SK-N-SH (cell line): Measurements from ENCODE around the gene DNAH3. TPM values are rescaled to one million over a fixed set of nuclear protein-coding genes. Genes with fewer than 3 reads are reported as not detected.
"Not testable (repeated sequence)": the region's sequence is repeated elsewhere in the genome, so short reads cannot be mapped to it uniquely, and the experiment has no call there.

Source experiments
- CTCF ChIA-PET: fragments of 300-600, 350-600 bp; formaldehyde crosslinking; extraction: SDS; loops from one replicate; lab custom pipeline; 2021; lab: Yijun Ruan, JAX
- POLR2A ChIA-PET: fragments of 350-600 bp; sonication (Branson Sonifier 250); formaldehyde crosslinking; extraction: SDS; loops from one replicate; lab custom pipeline; 2020; ENCODE audit warnings: antibody characterized with exemption, inconsistent platforms; lab: Yijun Ruan, JAX
- DNase-seq: peaks from one replicate; pipeline ENCODE4 v3.0.0; 2012
- H2AFZ ChIP-seq: fragments of 200-600 bp; sonication (generic); 2 replicates; pipeline ENCODE4 v1.8.1; 2016; ENCODE audit warnings: antibody characterized with exemption, mild to moderate bottlenecking, low read depth
- H3F3A ChIP-seq: fragments of 200-600 bp; sonication (generic); replicated peaks from 2 replicates; pipeline ENCODE3; 2016; ENCODE audit warnings: antibody characterized with exemption, mild to moderate bottlenecking; ENCODE audit not compliant: insufficient read depth
- H3K27ac ChIP-seq, 2 experiments: fragments of 200-500 bp in 1 of 2; fragments of 200-600 bp in 1 of 2; sonication (Bioruptor generic) in 1 of 2; sonication (generic), shearing (Covaris generic) in 1 of 2; 2 replicates each; pipeline versions ENCODE4 v1.5.1 to v1.6.1; 2014 to 2016; ENCODE audit warnings: low read depth in 2 of 2, inconsistent platforms in 1 of 2, low read length in 1 of 2, mild to moderate bottlenecking in 1 of 2, mixed read lengths in 1 of 2
- H3K27me3 ChIP-seq: fragments of 200-600 bp; sonication (generic), shearing (Covaris generic); 2 replicates; pipeline ENCODE4 v1.6.1; 2016; ENCODE audit warnings: mixed run types; ENCODE audit not compliant: insufficient read depth
- H3K36me3 ChIP-seq, 2 experiments: fragments of 200-500 bp in 1 of 2; fragments of 200-600 bp in 1 of 2; sonication (Bioruptor generic) in 1 of 2; sonication (generic) in 1 of 2; replicated peaks in 1 of 2; 2 replicates each; pipeline versions ENCODE3 to v1.5.1; 2014 to 2016; ENCODE audit warnings: low read length in 1 of 2, mild to moderate bottlenecking in 1 of 2; ENCODE audit not compliant: insufficient read depth in 2 of 2, control insufficient read depth in 1 of 2
- H3K4me1 ChIP-seq, 2 experiments: fragments of 200-500 bp in 1 of 2; fragments of 200-600 bp in 1 of 2; sonication (Bioruptor generic) in 1 of 2; sonication (generic), shearing (Covaris generic) in 1 of 2; 2 replicates each; pipeline versions ENCODE4 v1.5.1 to v1.6.1; 2014 to 2016; ENCODE audit warnings: low read depth in 1 of 2, low read length in 1 of 2, mixed run types in 1 of 2; ENCODE audit not compliant: insufficient read depth in 2 of 2, control insufficient read depth in 1 of 2
- H3K4me2 ChIP-seq: fragments of 200-600 bp; sonication (generic), shearing (Covaris generic); 2 replicates; pipeline ENCODE4 v1.6.1; 2017; ENCODE audit warnings: mixed run types
- H3K4me3 ChIP-seq, 2 experiments: fragments of 200-500 bp in 1 of 2; fragments of 200-600 bp in 1 of 2; sonication (Bioruptor generic) in 1 of 2; sonication (generic), shearing (Covaris generic) in 1 of 2; 2 replicates each; pipeline versions ENCODE4 v1.5.1 to v1.8.1; 2014 to 2016; ENCODE audit warnings: low read depth in 2 of 2, inconsistent platforms in 1 of 2, low read length in 1 of 2, mild to moderate bottlenecking in 1 of 2, mixed read lengths in 1 of 2, moderate library complexity in 1 of 2
- H3K79me2 ChIP-seq: fragments of 200-600 bp; sonication (generic); 2 replicates; pipeline ENCODE4 v1.8.1; 2017; ENCODE audit warnings: mild to moderate bottlenecking; ENCODE audit not compliant: insufficient read depth
- H3K9ac ChIP-seq: fragments of 200-600 bp; sonication (generic); 2 replicates; pipeline ENCODE4 v1.6.1; 2017; ENCODE audit warnings: mixed run types
- H3K9me2 ChIP-seq: fragments of 200-600 bp; sonication (generic); 2 replicates; pipeline ENCODE4 v1.6.1; 2017; ENCODE audit warnings: mixed run types
- H3K9me3 ChIP-seq: fragments of 200-600 bp; sonication (generic); 2 replicates; pipeline ENCODE4 v1.6.1; 2017; ENCODE audit warnings: mixed run types, mild to moderate bottlenecking, moderate library complexity
- H4K20me1 ChIP-seq: fragments of 200-600 bp; sonication (generic); 2 replicates; pipeline ENCODE4 v1.6.1; 2017; ENCODE audit warnings: mild to moderate bottlenecking, mixed run types; ENCODE audit not compliant: insufficient read depth
- MEF2A ChIP-seq: IDR thresholded peaks from 2 replicates; pipeline ENCODE4 v1.4.0; 2012; ENCODE audit warnings: low read depth, borderline replicate concordance
- RAD21 ChIP-seq: IDR thresholded peaks from 2 replicates; pipeline ENCODE4 v1.6.1; 2012; ENCODE audit warnings: mild to moderate bottlenecking, low read length
- RXRA ChIP-seq: IDR thresholded peaks from 2 replicates; pipeline ENCODE4 v1.4.0; 2012; ENCODE audit warnings: low read depth, mild to moderate bottlenecking, borderline replicate concordance
- SMC3 ChIP-seq: IDR thresholded peaks from 2 replicates; pipeline ENCODE4 v1.6.1; 2012; ENCODE audit warnings: low read depth, low read length, improper control_type of control experiment
- TCF12 ChIP-seq: IDR thresholded peaks from 2 replicates; pipeline ENCODE4 v1.4.0; 2012
- YY1 ChIP-seq: IDR thresholded peaks from 2 replicates; pipeline ENCODE4 v1.4.0; 2012; ENCODE audit warnings: low read depth, mild to moderate bottlenecking
- whole genome bisulfite sequencing: methylation state at CpG from one replicate; pipeline ENCODE4 v1.1.6; 2017; ENCODE audit warnings: low lambda C conversion rate; 5-methylcytosine and 5-hydroxymethylcytosine counted together
- polyA plus RNA-seq, 3 experiments: library from polyadenylated mRNA; depleted of rRNA; stranded (reverse); fragments of >200 nt; gene quantifications; 2 replicates each; pipeline ENCODE4 v1.2.3, GENCODE V29; 2012

Gene DNAH3
- polyA plus RNA-seq, 1 of the 3 experiments (the other 2 are of a cell fraction), result not detected

- no peaks in the 10 kb centered on the region for H3K9me2 ChIP-seq
- no peaks in the 10 kb centered on the region for H3K36me3 ChIP-seq
- POLR2A ChIA-PET, result no interaction called here
- H3K4me3 ChIP-seq, result no peak overlapping the region
- no peak for DNase-seq
- no peak overlapping the region for H3K4me2 ChIP-seq
- CTCF ChIA-PET, result no interaction called here
- peak overlapping the region in 1 of 2 experiments; percentile 22; a peak in 1 of 4 replicates for H3K27ac ChIP-seq
- no peak for TF ChIP-seq RXRA
- TF ChIP-seq TCF12, result peak; percentile 35; the same call in 1 of the 2 replicates
- H3K79me2 ChIP-seq, result no peaks in the 10 kb centered on the region
- 86% methylated on average over 5 of the region's 5 CpGs for WGBS
- H2AFZ ChIP-seq, result no peak overlapping the region
- H3K9ac ChIP-seq, result no peak overlapping the region
- no peaks in the 10 kb centered on the region for H4K20me1 ChIP-seq
- no peaks in the 10 kb centered on the region for H3K4me1 ChIP-seq
- H3K27me3 ChIP-seq, result no peaks in the 10 kb centered on the region
- H3K9me3 ChIP-seq, result no peaks in the 10 kb centered on the region
- H3F3A ChIP-seq, result no peaks in the 10 kb centered on the region
Measured at GRCh38 chr16:20931066-20931600, 219.5 kb downstream of the DNAH3 start.

GRCh38 chr16:20930365-20930690, 220.3 kb downstream of the DNAH3 start:
- Histone ChIP-seq H3K4me2 (no peak overlapping the region), H3K4me1 (no peaks in the 10 kb centered on the region), H3K27me3 (no peaks in the 10 kb centered on the region), H3K36me3 (no peaks in the 10 kb centered on the region), H4K20me1 (no peaks in the 10 kb centered on the region), H3K27ac (no peak overlapping the region), H3K9me3 (no peaks in the 10 kb centered on the region), H3K4me3 (no peak overlapping the region), H3K79me2 (no peaks in the 10 kb centered on the region), H3K9me2 (no peaks in the 10 kb centered on the region), H3F3A (no peaks in the 10 kb centered on the region), H2AFZ (0 out of 2 replicates have a peak overlapping the region, but pooled peaks have one; percentile 33), H3K9ac (no peak overlapping the region)
- ChIA-PET CTCF (no interaction called here), POLR2A (no interaction called here)
- TF ChIP-seq MEF2A, result no peak
- no peak for TF ChIP-seq YY1
- no peak for TF ChIP-seq SMC3
- no peak for TF ChIP-seq RAD21
- WGBS, result 94% methylated on average over 1 of the region's 1 CpG
- DNase-seq, result no peak

- H3K36me3 ChIP-seq, H3F3A ChIP-seq, POLR2A ChIA-PET, H3K4me2 ChIP-seq, DNase-seq, H3K4me1 ChIP-seq, H3K79me2 ChIP-seq, H3K27me3 ChIP-seq, H3K9me3 ChIP-seq, H3K9ac ChIP-seq, H3K9me2 ChIP-seq, H2AFZ ChIP-seq, H3K27ac ChIP-seq, CTCF ChIA-PET, H4K20me1 ChIP-seq, H3K4me3 ChIP-seq: not testable (repeated sequence)
- WGBS, result 81% methylated on average over 9 of the region's 10 CpGs
Measured at GRCh38 chr16:20929676-20930364, 220.8 kb downstream of the DNAH3 start.
